Activated naive CD4-positive, alpha-beta T cell treated with anti-CD3 and anti-CD28 coated beads, Interleukin-2, amount 50 U/mL, for 16 hours (primary cell): ENCODE results near the gene RASSF1.
"Not testable (repeated sequence)": the region's sequence is repeated elsewhere in the genome, so short reads cannot be mapped to it uniquely, and the experiment has no call there.

Experiments
- DNase-seq: peaks from one replicate; pipeline ENCODE4 v3.0.0-alpha.2; 2020

RASSF1 gene

GRCh38 chr3:50298836-50299637 lies 41.6 kb downstream of the RASSF1 start, which contains the start of the genes HYAL3 and NAA80:
Gene HYAL3 (minus strand): TSS chr3:50299405. CDS start chr3:50295602, 3,803 bp downstream.
Gene NAA80 (minus strand): TSS chr3:50299405. CDS start chr3:50297463, 1,942 bp downstream.
- peak; percentile 99 for DNase-seq

- no peak for DNase-seq
Measured at GRCh38 chr3:50297896-50298725, 42.5 kb downstream of the RASSF1 start.

GRCh38 chr3:50297384-50297775 lies 43.3 kb downstream of the RASSF1 start:
- DNase-seq, result no peak

- no peak for DNase-seq
Measured at GRCh38 chr3:50296721-50297383, 43.8 kb downstream of the RASSF1 start.

- no peak for DNase-seq
Measured at GRCh38 chr3:50295553-50296431, 44.8 kb downstream of the RASSF1 start.

- no peak for DNase-seq
Measured at GRCh38 chr3:50294492-50295403, 45.9 kb downstream of the RASSF1 start.

- no peak for DNase-seq
Measured at GRCh38 chr3:50294089-50294488, 46.5 kb downstream of the RASSF1 start.

- no peak for DNase-seq
Measured at GRCh38 chr3:50293079-50293801, 47.4 kb downstream of the RASSF1 start.

GRCh38 chr3:50292159-50293078 lies 48.2 kb downstream of the RASSF1 start, which contains the start of gene IFRD2:
Gene IFRD2 (minus strand): TSS chr3:50292429. CDS start chr3:50292274, 155 bp downstream.
- DNase-seq, result peak; percentile 96

- no peak for DNase-seq
Measured at GRCh38 chr3:50290161-50290641, 50.4 kb downstream of the RASSF1 start.

GRCh38 chr3:50289130-50289529 lies 51.5 kb downstream of the RASSF1 start:
- no peak for DNase-seq

GRCh38 chr3:50288387-50289007 lies 52.1 kb downstream of the RASSF1 start:
- DNase-seq, result no peak

- DNase-seq, result no peak
Measured at GRCh38 chr3:50287262-50287661, 53.4 kb downstream of the RASSF1 start.

GRCh38 chr3:50286322-50287227 lies 54.1 kb downstream of the RASSF1 start:
- DNase-seq, result no peak

- not testable (repeated sequence) for DNase-seq
Measured at GRCh38 chr3:50284121-50284520, 56.5 kb downstream of the RASSF1 start.
